AML-193 (cell line): ENCODE measurements around the gene MAD1L1.
A peak's percentile ranks its signal among the peaks of the same experiment; 100 is the strongest.

ENCODE experiments used
- DNase-seq, 2 experiments: peaks; one replicate each; lab custom pipeline; 2025; lab: John Stamatoyannopoulos, UW

The MAD1L1 gene

DNA sequence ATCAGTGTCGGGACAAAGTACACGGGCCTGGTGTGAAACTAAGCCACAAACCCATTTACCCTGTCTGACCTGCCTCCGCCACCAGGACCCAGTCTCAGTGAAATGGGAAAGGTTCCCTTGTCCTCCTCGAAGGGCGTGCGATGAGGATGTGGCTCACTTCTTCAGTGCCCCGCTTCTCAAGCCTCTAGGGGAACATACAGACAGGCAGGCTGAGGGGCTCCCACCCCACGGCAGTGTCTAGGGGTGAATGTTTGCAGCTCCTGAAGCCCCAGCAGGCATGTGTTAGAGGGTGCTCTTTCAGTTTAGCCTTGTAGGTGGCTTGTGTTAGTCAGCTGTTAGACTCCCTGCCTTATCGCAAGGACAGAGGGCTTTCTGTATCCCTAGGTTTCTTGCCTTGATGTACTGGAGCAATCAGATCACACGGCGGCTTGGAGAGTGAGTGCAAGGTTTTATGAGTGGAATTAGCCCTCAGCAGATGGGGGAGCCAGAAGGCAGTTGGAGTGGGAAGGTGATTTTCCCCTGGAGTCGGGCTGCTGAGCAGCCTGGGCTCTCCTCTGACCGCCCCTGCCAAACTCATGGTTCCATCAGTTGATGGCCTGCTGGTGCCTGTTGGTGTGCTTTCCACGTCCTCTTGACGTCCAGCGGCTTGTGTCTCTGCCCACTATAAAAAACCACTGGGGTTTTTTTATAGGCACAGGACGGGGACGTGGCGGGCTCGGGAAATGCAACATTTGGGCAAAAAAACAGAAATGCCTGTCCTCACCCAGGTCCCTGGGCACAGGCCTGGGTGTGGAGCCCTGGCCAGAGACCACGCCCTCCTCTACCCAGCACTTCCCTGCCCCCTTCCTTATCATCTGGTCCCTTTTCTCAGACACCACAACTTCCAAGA, 10.0 kb upstream of the MAD1L1 start:
- DNase-seq, result peak; percentile 26 to 41

DNA sequence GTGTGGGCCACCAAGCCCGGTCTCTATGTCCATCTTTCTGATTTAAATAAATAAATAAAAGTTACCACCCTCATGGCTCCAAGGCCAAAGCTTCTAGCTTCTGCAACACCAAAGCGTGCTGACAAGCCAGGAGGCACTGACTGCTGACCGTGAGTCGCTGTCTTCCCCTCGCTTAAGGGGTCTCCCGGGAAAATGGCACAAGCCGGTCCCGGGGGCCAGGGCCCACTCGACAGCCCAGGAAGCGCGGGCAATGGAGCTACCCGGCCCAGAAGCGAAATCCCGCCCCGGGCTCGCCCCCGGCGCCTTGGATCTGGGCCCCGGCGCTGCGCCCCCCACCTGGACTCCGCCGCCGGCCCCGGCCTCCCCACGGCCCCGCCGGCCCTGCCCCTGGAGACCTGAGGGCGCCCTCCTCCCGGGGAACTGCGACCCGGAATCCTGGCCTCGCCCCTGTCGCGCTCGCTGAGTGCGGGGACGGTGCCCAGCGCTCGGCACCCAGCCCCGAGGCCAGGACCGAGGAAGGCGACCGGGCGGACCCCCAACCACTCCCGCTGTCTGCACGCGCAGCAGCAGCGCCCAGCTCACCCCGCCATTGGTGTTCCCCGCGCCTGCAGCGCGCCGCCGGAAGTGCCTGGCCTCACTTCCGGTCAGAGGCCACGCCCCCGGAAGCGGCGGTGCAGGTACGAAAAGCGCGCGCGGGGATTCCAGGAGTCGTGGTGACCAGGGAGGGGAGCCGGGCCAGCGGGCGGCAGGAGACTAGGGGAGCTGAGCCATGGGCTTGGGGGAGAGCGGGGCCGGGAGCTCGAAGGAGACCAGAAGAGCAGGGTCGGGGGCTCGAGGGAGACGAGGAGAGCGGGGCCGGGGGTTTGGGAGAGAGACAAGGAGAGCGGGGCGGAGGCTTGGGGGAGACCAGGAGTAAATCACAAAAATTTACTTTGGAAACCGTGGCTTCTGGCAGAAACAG, 9.1 kb upstream of the MAD1L1 start, which contains the start of the genes MRM2 and NUDT1:
TSS of gene MRM2 (minus strand) at position 626 of the 961 bp plus-strand sequence. CDS start at position 590, 36 bp downstream.
TSS of gene NUDT1 (plus strand) at position 647 of the 961 bp plus-strand sequence. CDS start 2,349 bp downstream, outside the sequence.
- DNase-seq, result peak; percentile 65 to 71

DNA sequence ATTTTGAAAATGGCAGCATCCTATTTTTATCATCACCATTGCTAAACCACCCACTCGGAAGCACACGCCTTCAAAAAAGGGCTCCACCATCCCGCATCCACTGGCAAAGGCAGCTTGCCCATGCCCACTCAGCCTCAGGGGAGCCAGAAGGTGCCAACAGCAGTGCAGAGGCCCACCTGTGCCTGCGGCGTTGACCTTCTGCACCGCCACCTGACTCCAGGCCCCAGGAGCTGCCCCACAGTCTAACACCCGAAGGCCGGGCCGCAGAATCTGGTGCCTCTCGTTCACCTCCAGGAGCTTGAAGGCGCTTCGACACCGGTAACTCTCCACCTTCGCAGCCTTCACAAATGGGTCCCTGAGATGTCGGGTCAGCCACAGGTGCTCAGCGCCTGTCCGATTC, 6.5 kb upstream of the MAD1L1 start:
- DNase-seq, result no peak

DNA sequence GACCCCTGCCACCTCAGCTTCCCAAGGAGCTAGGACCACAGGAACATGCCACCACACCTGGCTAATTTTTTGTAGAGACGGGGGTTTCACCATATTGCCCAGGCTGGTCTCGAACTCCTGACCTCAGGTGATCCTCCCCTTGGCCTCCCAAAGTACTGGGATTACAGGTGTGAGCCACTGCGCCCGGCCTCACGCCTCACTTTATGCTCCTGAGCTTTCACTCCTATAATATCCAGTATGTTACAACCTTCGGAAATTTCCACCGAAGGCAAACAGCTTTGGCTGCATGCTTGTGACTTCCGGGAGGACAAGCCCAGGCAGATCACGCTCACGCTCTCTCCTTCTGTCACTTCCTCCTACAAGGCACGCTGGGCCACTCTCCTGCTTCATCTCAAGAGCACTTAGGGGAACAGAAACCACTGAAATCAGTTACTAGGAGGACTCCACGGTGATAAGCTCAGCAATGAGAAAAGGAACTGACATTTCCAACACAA, 4.4 kb upstream of the MAD1L1 start:
- DNase-seq, result no peak

DNA sequence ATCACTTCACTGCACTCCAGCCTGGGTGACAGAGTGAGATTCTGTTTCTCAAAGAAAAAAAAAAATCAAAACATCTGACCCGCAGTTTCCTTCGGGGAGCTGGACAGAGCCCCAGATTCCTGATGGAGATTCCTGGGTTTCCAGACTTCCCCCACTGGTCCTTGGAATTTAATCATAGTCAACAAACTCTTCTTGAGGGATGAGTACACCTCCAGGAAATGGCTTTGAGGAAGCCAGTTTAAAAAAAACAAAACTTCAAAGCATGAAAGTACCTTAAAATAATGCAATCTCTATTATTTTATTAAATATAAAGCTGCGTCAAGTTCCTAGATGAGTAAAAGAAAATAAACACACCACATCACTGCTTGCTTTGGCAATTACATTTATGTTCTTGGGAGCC, 1.2 kb upstream of the MAD1L1 start:
- no peak for DNase-seq

DNA sequence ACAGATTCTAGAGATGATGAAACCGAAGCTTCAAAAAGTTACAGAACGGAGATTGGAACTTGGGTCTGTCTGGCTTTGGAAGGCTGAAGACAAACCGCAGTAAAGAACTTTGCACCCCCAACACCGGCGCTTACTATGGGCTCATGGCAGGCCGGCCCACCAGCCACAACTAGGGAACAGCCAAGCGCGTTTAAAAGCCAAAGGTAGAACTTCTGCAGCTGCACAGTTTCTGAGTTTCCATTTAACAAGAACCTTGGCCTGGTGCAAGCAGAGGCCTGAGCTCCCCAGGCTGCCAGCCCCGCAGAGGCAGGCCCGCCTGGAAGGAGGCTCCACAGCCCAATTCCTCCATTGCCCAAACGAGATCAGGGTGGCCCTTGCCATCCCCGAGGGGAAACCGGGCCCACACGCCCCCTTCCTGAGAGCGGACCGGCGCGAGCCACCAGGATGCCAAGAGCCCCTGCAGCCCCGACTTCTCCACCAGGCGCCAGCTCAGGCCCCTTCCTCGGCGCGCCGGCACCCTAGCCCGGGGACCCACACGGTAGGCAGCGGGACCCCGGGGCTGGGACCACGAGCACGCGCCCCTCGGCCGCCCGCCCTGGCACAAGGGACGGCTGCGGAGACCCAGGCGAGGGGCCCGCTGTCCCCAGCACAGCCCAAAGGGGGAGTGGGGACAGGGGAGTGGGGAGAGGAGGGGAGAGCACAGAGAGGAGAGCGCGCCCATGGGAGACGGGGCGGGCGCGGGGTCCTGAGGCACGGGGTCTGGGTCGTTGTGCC, 566 bp downstream of the MAD1L1 start:
- peak in 1 of 2 experiments; percentile 1 for DNase-seq

DNA sequence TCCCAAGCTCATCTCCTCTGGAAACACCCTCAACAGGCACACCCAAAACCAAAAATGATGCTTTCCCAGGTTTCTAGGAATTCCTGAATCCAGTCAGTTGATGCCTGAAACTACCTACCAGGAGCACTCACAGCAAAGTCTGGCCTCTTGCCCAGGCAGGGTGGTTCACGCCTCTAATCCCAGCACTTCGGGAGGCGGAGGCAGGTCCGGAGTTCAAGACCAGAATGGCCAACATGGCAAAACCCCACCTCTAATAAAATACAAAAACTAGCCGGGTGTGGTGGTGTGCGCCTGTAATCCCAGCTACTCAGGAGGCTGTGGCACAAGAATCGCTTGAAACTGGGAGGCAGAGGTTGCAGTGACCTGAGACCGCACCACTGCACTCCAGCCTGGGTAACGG, 1.9 kb downstream of the MAD1L1 start:
- DNase-seq, result no peak

DNA sequence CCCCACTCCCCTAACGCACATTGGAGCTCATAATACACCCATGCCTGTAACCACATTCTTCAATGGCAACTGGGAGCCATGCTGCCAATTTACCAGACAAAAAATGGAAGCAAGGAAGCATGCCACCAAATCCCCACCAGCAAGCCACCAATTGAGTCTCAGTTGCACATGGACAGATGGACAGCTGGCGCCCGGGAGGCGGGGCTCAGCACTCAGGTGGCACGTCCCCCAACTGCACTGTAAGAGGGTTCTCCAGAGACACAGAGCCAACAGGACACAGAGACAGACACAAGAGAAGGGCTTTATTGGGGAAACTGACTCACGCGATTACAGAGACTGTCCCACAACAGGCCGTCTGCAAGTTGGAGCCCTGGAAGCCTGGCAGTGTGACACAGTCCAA, 2.5 kb downstream of the MAD1L1 start:
- DNase-seq, result no peak

DNA sequence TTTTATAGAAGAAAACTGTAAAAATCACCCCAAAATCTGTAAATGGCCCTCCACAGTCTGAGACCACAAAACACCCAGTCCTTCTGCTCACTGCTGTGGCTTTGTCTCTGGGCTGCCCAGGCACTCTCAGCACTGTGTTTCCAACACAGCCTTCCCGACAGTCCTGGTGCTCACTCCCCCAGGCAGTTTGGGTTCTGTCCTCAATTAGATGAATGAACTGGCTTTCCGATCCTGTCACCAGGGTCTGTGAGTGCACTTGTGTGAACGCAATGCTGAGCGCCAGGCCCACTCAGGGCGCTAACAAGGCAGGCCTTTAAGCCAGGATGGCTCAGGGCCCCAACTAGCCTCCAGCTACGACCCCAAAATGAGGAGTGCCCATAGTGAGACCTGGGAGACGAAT, 3.3 kb downstream of the MAD1L1 start:
- DNase-seq, result no peak

DNA sequence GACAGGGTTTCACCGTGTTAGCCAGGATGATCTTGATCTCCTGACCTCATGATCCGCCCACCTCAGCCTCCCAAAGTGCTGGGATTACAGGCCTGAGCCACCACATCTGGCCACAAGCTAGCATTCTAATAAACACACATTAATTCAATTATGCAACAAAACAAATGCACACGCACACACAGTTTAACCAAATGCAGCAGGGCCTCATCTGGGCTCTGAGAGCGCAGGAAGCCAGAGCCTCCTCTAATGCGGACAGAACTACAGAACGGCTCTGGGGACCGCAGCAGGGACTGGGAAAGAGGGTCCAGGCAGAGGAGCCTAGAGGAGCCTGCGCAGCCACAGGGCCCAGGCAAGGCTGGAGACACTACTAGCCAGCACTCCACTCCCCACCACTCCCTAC, 3.8 kb downstream of the MAD1L1 start:
- no peak for DNase-seq

DNA sequence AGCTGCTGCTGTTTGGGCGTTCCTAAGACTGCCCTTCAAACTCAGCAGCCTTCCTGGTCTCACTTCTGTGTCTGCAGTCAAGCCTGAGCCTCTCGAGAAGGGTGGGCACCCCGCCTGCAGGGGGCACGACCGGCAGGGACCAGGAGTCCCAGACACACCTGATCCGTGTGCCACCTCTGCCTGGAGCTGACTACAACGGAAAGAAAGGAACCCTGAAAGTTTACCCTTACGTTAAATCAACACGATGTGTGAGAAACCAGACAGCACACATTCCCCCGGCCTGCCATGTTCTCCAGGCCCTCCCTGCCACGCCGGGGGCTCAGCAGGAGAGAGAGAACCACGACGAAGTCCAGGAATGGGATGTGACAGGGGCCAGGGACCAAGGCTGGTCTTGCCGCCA, 5.0 kb downstream of the MAD1L1 start:
- DNase-seq, result no peak

DNA sequence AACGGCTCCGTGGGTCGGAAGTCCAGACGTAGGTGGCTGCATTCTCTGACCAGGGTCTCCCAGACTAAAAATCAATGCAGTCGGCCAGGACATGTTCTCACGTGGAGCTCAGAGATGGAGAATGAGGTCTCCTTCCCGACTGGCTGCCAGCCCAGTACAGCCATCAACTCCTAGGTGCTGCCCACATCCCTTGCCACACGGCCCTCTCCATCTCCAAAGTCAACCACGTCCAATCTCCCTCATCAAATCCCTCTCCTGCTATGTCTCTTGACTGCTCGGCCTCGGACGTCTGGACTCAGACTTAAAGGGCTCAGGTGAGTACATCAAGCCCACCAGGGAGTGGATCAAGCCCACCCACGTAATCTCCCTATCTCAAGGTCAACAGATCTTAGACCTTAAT, 6.9 kb downstream of the MAD1L1 start:
- DNase-seq, result no peak

DNA sequence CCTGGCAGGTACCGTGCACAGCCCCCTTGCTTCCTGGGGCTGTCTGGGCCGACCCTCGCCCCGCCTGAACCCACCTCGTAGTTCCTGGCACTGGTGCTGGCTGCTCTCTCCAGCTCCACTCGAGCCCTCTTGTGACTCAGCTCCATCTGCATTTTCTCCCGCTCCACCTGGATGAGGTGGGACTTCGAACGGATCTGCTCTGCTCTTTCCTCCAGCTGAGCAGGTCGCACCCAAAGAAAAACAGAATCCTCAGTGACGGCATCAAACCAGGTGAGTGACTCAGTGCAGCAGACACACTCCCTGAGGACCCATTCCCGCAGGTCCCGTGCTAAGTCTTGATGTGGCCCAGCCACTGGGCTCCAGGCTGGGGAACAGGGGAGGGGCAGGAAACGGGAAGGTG, 7.4 kb downstream of the MAD1L1 start:
- DNase-seq, result no peak

DNA sequence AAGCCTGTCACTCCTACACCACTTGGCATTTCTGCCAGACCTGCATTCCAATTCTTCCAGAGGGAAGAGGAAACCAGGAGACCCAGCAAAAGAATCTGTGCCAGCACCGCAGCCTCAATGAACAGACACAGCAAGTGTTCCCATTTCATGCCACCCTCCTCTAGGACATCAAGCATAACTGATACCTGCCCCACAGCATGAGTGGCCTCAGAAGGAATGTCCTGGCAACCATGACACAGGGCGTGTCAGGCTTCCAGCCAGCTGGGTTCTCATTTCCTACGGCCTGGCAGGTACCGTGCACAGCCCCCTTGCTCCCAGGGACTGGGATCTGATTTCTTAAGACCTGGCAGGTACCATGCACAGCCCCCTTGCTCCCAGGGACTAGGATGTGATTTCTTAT, 7.8 kb downstream of the MAD1L1 start:
- DNase-seq, result no peak

DNA sequence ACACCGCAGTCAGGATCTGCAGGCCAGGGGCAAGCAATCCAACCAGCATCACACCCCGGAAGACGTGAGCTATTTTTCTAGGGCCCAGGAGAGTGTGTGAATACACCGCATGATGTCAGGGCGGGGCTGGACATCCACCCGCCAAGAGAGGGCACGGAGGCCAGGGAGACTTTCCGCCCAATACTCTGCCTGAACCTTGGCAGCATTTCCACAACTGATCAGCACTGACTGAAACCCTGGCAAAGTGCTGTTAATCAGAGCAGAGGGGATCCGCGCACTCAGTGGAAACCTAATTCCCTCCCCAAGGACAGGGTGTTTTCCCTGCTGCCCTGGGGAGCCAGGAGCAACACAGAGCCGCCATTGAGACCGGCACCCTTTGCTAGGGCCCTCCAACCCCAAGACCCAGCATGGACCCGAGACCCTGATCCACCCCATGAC, 8.2 kb downstream of the MAD1L1 start:
- no peak for DNase-seq

DNA sequence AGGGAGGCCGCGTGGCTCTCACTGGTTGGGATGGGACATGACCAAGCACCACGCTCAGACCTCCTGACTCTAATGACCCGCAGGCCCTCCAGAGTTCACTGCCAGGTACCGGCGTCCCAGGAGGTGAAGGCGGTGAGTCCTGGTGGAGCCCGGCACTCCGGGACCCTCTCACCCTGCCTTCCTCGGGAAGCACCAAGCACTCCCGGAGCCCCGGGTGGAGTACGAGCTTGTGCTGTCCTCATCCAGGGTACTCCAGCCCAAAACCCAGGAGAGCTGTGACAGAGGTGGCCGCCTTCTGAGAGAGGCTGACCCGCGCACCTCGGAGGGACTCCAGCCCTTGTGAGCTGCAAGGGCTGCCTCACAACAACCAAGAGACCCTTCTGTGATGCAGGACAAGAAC, 9.4 kb downstream of the MAD1L1 start:
- DNase-seq, result no peak

DNA sequence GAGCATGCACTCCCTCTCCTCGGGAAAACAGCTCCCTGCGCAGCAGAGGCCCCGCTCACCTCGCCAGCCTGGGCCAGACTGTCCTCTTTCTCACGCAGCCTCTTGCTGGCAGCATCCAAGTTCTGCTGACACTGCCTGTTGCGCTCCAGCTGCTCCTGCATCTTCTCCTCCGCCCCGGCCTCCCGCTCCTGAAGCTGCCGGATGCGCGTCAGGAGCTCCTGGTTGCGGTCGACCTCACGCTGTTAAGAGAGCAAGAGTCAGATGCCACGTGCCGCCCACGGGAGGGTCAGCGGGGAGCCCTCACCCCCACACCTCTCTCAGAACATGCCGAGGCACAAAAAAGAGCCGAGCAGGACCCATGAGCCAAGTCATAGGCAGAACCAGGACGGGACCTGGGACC, 10.2 kb downstream of the MAD1L1 start:
- no peak for DNase-seq

DNA sequence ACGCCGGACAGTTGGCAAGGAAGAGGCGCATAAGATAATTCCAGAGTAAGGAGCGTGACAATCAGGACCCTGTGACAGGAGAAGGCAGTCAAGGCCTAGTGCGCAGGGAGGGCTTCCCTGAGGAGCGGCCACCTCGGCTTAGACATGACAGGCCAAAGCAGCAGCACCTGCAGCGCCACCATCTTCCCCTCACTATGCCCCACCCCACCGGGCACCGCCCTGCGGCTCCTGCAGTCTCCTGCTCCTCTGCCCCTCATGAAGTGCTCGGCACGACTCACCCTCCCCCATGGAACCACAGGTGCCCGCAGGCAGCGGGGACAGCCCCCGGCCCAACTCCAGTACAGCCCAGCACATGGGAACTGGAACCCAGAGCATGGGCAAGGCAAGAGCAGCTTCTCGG, 11.8 kb downstream of the MAD1L1 start:
- no peak for DNase-seq

DNA sequence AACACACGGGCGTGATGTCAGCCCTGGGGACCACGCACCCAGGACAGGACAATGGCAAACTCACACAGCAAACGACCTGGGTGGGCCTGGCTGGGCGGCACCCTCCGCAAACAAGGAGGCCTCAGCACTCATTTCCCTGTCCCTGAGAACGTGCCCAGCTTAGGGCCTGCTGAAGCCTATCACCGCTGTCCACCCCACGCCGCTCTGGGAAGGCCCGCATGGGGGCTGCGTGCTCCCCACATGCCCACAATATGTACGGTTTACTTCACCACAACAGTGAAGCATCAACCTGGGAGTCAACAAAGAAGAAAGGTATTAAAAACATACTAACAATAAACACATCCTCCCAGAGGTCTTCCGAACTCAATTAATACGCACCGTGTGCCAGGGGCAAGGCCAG, 12.2 kb downstream of the MAD1L1 start:
- no peak for DNase-seq

DNA sequence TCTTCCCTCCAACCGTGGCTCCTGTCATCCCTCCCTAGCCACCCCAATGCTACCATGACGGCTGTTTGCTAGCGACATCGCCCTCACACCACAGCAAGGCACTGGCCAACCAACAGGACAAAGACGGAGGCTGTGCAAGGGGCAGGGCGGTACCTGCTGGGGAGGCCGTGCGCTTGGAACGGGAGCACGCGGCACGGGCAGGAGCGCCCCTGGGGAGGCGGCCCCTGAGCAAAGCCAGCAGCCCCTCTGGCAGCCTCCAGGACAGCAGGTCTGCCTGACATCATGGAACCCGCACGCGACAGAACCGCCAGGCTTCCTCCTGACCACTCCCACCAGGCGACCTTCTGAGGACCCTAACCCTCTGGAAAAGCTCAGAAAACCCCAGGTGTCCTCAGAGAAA, 12.7 kb downstream of the MAD1L1 start:
- no peak for DNase-seq

DNA sequence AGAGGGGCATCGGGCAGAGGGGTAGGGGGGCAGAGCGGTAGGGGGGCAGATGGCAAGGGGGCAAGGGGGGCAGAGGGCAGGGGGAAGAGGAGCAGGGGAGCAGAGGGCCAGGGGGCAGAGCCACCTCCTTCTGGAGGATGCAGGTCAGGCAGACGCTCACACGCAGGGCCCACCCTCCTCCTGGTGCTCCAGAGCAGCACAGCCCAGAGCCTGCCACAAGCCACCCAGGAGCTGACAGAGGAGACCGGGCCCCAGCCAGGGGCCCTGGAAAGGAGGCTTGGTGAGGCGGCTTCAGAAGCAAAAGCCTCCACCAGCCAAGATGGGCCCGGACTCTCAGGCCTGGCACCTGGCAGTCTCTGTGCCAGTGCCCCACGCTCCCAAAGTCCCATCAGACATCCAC, 13.1 kb downstream of the MAD1L1 start:
- no peak for DNase-seq

DNA sequence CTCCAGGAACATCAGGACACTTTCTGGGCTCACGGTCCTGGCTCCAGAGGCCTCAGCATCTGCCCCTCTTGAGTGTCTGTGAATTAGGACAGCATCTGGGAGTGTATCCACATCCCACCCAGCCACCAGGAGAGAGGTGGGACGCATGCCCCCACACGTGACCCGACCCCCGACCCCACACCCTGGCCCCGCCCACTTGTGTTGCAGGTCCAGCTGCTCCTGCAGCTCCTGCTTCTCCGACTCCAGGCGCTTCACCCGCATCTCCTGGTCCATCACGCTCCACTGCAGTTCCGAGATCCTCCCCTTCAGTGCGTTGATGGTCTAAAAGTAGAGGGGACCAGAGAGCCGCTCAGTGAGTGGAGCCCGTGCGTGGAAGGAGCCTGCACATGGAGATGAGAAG, 13.6 kb downstream of the MAD1L1 start:
- no peak for DNase-seq
